ENCODE results near the gene TCF7. TPM values are rescaled to one million over a fixed set of nuclear protein-coding genes. Genes with fewer than 3 reads are reported as not detected.

The TCF7 gene
- total RNA-seq, 1 donor from 2014 or later = 0.55 TPM

DNA sequence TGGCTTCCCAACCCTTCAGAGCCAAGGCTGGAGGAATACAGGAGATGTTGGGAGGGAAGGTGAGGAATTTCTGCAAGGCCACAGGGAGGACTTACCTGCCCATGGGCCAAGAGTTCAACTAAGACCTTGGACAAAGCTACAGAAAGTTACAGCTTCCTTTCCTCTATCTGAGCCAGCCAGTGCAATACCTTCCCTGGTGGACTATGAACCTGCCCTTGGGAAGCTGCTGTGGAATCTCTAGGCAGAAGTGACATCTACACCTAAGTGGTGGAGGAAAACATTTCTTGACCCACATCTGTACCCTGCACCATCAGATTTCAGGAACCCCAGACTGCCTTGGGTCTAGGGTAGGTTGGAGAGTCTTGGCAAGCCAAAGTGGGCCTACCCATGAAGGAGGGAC, 69.0 kb downstream of the TCF7 start:
- Mint-ChIP-seq H3K9me3 (ENCODE audit: low read depth) (no peaks in the 10 kb centered on the region), H3K4me1 (ENCODE audit: low read depth) (no peaks in the 10 kb centered on the region), H3K27me3 (ENCODE audit: low read depth) (no peaks in the 10 kb centered on the region), H3K27ac (ENCODE audit: unreplicated experiment) (no peak overlapping the region), H3K36me3 (ENCODE audit: low read depth) (no peaks in the 10 kb centered on the region), H3K4me3 (ENCODE audit: unreplicated experiment) (no peak overlapping the region)
- TF ChIP-seq, protein P1, sequence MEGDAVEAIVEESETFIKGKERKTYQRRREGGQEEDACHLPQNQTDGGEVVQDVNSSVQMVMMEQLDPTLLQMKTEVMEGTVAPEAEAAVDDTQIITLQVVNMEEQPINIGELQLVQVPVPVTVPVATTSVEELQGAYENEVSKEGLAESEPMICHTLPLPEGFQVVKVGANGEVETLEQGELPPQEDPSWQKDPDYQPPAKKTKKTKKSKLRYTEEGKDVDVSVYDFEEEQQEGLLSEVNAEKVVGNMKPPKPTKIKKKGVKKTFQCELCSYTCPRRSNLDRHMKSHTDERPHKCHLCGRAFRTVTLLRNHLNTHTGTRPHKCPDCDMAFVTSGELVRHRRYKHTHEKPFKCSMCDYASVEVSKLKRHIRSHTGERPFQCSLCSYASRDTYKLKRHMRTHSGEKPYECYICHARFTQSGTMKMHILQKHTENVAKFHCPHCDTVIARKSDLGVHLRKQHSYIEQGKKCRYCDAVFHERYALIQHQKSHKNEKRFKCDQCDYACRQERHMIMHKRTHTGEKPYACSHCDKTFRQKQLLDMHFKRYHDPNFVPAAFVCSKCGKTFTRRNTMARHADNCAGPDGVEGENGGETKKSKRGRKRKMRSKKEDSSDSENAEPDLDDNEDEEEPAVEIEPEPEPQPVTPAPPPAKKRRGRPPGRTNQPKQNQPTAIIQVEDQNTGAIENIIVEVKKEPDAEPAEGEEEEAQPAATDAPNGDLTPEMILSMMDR (IDR thresholded peaks at IDR 0.05) = no peak
- DNase-seq (ENCODE audit: low spot score) = no peak

DNA sequence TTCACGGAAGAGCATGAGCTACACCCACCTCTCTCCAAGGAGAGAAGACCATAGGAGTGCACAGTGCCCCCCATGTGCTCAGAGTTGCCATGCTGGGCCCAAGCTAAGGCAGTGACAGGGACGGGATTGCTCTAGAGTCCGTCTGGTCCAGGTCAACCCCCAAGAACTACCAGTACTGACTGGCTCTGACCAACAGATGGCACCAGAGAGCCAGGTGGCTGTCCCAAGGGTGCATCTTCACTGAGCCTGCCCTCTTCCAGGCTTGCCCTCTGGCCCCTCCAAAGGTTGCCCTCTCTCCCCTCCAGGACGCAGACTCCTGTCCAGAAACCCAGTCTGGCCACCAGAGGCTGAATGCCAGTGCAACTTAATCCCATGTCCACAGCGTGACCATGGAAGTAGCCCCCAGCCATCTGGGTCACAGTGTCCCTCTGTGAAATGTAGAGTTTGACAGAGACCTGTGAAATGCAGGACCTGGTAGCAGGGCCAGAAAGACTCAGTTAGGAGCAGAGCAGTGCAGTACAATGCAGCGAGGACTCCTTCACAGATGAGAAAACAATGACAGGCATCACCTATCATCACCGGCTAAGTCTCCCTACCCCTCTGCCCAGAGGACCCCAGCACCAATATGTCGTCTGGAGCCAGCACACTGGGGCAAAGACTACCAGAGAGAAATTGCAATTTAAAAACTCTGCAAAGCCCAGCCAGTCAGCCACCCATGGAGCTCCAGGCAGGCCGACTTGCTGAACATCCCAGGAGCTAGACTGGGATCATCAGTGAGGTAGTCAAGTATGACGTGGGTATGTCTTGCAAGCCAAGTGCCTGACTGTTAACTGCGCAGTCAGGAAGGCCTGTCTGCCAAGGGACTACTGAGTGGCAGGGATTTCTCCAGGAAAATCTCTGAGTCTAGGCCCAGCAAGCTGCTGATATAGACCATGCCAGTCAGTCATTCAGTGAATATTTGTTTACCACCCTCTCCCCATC, 70.0 kb downstream of the TCF7 start:
- no peak for DNase-seq (ENCODE audit: low spot score)
- Mint-ChIP-seq H3K36me3 (ENCODE audit: low read depth) (no peaks in the 10 kb centered on the region), H3K27me3 (ENCODE audit: low read depth) (no peaks in the 10 kb centered on the region), H3K4me1 (ENCODE audit: low read depth) (no peaks in the 10 kb centered on the region), H3K9me3 (ENCODE audit: low read depth) (no peaks in the 10 kb centered on the region), H3K27ac (ENCODE audit: unreplicated experiment) (no peak overlapping the region), H3K4me3 (ENCODE audit: unreplicated experiment) (no peak overlapping the region)
- TF ChIP-seq, protein P1 (IDR thresholded peaks at IDR 0.05) = peak; percentile 90

DNA sequence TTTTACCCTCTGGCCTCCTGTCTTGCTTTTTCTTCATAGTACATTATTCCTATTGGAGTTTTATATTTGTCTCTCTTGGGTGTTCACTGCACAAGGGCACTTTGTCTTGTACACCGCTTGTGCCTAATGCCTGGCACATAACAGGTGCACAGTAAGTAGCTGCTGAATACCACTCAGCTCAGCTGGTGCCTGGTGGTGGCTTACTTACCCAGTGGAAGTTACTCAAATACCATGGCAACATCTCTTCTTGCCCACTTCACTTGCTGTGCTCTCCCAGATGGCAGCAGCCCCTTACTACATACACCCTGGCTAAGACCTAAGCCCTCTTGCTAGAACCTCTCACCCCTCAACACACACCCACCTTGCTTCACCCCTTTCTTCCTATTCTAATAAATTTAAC, 73.6 kb downstream of the TCF7 start:
- TF ChIP-seq, protein P1 (IDR thresholded peaks at IDR 0.05) = no peak
- Mint-ChIP-seq H3K36me3 (ENCODE audit: low read depth) (no peaks in the 10 kb centered on the region), H3K4me3 (ENCODE audit: unreplicated experiment) (no peak overlapping the region), H3K9me3 (ENCODE audit: low read depth) (no peaks in the 10 kb centered on the region), H3K27me3 (ENCODE audit: low read depth) (no peaks in the 10 kb centered on the region), H3K4me1 (ENCODE audit: low read depth) (no peaks in the 10 kb centered on the region), H3K27ac (ENCODE audit: unreplicated experiment) (no peak overlapping the region)
- DNase-seq (ENCODE audit: low spot score) = no peak

DNA sequence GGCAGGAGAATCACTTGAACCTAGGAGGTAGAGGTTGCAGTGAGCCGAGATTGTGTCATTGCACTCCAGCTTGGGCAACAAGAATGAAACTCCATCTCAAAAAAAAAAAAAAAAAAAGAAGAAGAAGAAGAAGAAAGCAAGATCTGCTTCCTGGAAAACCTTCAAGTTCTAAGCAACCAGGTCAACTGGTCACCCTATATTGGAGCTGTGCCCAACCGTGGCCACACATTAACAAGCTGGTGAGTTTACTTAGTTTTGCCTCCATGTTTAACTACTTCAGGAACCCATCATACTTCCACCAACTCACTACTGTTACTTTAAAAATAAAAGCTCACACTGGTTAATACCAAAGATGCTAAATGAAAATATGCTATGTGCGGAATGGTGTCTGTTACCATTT, 74.5 kb downstream of the TCF7 start:
- Mint-ChIP-seq H3K36me3 (ENCODE audit: low read depth) (no peaks in the 10 kb centered on the region), H3K9me3 (ENCODE audit: low read depth) (no peaks in the 10 kb centered on the region), H3K4me1 (ENCODE audit: low read depth) (no peaks in the 10 kb centered on the region), H3K27me3 (ENCODE audit: low read depth) (no peaks in the 10 kb centered on the region), H3K27ac (ENCODE audit: unreplicated experiment) (no peak overlapping the region), H3K4me3 (ENCODE audit: unreplicated experiment) (no peak overlapping the region)
- DNase-seq (ENCODE audit: low spot score) = no peak
- TF ChIP-seq, protein P1 (IDR thresholded peaks at IDR 0.05) = no peak

DNA sequence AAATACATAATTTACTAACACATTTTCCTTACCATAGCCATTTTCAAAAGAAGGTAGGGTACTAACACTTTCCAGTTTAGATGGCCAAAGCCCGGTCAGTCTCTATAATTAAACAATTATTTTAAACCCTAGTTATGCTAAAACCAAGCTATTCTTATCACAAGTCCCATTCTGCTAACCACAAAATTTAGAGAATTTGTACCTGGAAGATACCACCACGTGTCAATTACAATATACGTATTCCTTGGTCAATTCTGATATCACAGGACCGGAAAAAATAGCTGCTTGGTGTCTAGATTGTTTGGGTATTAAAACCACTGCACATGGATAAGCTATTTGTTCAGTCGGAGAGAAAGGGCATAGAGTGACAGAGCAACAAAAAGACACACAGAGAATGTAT, 81.2 kb downstream of the TCF7 start:
- no peaks in the 10 kb centered on the region for H3K27me3 Mint-ChIP-seq (ENCODE audit: low read depth)
- H3K9me3 Mint-ChIP-seq (ENCODE audit: low read depth) = no peaks in the 10 kb centered on the region
- TF ChIP-seq, protein P1 (IDR thresholded peaks at IDR 0.05) = no peak
- H3K27ac Mint-ChIP-seq (ENCODE audit: unreplicated experiment) = no peak overlapping the region
- no peak overlapping the region for H3K4me3 Mint-ChIP-seq (ENCODE audit: unreplicated experiment)
- peaks cover 23% of the 10 kb centered on the region for H3K36me3 Mint-ChIP-seq (ENCODE audit: low read depth)
- no peaks in the 10 kb centered on the region for H3K4me1 Mint-ChIP-seq (ENCODE audit: low read depth)
- DNase-seq (ENCODE audit: low spot score) = no peak

Other genes with a start within 250 kb of the TCF7 start
- gene C5orf15, start 146.1 kb upstream of the TCF7 start, total RNA-seq = 41.7 to 63.7 TPM (median 44.4 TPM) in 3 replicates
- gene VDAC1, start 109.7 kb upstream of the TCF7 start, total RNA-seq = 138 to 173 TPM (median 143 TPM) in 3 replicates
- 248 to 338 TPM (median 256 TPM) in 3 replicates for gene SKP1, start 62.3 kb downstream of the TCF7 start, total RNA-seq
- 109 to 113 TPM (median 113 TPM) in 3 replicates for gene PPP2CA, start 111.4 kb downstream of the TCF7 start, total RNA-seq